M059J (cell line): ENCODE measurements around the gene ZNF778. TPM values are rescaled to one million over a fixed set of nuclear protein-coding genes. Genes with fewer than 3 reads are reported as not detected.
"Not testable (repeated sequence)": the region's sequence is repeated elsewhere in the genome, so short reads cannot be mapped to it uniquely, and the experiment has no call there.

ENCODE experiments used
- DNase-seq: peaks from one replicate; pipeline ENCODE4 v3.0.0-alpha.2; 2012; ENCODE audit warnings: low read depth
- total RNA-seq: library from RNA; depleted of rRNA; stranded (reverse); fragments of >200 nt; shearing (Covaris generic); gene quantifications from 2 replicates; pipeline ENCODE4 v1.2.3, GENCODE V29; 2014

Gene ZNF778
- total RNA-seq, 1 experiment from 2014 or later, result 12.9 TPM

DNA sequence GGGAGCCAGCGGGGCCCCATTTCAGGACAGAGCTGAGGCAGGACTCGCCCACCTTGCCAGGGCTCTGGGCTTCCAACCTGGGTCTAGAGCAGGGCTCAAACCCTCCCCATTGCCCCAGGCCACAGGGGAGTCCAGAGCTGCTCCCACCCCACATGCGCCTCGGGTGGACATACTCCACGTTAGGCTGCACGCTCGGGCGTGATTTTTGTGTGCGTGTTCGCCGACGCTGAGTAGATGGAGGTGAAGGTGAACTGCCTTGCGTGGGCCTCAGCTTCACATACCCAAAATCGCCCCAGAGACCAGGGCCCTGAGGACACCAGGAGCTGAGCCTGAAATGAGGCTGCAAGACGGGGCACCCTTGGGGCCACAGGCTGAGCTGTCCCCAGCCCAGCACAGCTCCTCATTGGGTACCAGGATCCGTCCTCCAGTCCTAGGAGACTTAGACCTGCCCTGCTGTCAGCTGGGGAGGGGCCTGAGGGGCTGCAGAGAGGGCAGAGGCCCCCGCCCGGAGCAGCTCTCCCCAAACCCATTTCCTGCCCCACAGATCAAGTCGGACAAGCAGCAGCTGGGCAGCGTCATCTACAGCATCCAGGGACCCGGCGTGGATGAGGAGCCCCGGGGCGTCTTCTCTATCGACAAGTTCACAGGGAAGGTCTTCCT lies 37.7 kb upstream of the ZNF778 start:
- no peak for DNase-seq

GRCh38 chr16:89183463-89183862 lies 34.0 kb upstream of the ZNF778 start:
- DNase-seq, result no peak

DNA sequence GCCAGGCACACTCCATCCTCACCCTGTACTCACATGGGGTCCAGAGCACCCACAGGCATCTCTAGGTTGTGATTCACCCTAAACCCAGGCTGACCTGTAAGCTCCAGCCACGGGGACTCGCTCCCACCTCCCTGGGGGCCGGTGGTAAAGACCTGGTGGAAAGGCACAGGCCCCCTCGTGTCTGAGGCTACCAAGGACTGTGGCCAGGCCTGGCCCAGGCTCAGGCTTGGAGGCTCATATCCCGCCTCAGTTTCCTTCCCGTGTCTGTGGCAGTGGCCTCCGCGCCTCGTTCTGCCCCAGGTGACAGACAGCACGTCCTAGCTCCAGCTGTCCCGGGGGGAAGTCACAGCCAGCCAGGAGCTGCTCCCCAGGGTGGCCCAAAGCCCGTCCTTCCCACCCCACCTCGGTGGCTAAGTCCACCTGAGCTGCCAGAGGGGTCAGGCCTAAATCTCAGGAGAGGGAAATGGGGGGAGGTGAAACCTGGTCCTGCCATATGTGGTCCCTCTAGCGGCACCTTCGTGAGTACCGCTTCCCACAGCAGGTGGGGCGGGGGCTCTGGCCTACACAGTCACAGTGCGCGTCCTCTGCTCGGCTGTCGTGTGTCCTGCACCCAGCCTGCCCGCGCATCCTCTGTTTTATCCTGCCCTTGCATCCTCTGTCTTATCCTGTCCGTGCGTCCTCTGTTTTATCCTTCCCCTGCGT lies 33.4 kb upstream of the ZNF778 start:
- DNase-seq, result no peak

DNA sequence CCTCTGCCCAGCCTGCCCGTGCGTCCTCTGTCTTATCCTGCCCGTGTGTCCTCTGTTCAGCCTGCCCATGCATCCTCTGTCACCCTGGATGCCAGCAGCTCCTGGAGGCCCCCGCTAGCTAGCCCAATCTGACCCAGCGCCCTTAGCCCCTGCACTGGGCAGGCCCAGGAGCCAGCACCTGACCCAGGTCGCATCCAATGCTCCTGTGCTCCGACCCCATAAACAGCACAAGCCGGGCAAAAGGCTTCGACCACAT lies 32.9 kb upstream of the ZNF778 start:
- DNase-seq, result no peak

GRCh38 chr16:89184933-89185794 lies 32.3 kb upstream of the ZNF778 start:
- DNase-seq, result no peak

DNA sequence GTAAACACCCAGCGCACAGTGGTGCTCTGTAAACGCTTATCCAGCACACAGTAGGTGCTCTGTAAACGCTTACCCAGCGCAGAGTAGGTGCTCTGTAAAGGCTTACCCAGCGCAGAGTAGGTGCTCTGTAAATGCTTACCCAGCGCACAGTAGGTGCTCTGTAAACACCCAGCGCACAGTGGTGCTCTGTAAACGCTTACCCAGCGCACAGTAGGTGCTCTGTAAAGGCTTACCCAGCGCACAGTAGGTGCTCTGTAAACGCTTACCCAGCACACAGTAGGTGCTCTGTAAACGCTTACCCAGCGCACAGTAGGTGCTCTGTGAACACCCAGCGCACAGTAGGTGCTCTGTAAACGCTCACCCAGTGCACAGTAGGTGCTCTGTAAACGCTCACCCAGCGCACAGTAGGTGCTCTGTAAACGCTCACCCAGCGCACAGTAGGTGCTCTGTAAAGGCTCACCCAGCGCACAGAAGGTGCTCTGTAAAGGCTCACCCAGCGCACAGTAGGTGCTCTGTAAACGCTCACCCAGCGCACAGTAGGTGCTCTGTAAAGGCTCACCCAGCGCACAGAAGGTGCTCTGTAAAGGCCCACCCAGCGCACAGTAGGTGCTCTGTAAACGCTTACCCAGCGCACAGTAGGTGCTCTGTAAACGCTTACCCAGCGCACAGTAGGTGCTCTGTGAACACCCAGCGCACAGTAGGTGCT lies 31.5 kb upstream of the ZNF778 start:
- DNase-seq, result not testable (repeated sequence)

DNA sequence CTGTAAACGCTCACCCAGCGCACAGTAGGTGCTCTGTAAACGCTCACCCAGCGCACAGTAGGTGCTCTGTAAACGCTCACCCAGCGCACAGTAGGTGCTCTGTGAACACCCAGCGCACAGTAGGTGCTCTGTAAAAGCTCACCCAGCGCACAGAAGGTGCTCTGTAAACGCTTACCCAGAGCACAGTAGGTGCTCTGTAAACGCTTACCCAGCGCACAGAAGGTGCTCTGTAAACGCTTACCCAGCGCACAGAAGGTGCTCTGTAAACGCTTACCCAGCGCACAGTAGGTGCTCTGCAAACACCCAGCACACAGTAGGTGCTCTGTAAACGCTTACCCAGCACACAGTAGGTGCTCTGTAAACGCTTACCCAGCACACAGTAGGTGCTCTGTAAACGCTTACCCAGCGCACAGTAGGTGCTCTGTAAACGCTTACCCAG lies 30.9 kb upstream of the ZNF778 start:
- DNase-seq, result not testable (repeated sequence)

DNA sequence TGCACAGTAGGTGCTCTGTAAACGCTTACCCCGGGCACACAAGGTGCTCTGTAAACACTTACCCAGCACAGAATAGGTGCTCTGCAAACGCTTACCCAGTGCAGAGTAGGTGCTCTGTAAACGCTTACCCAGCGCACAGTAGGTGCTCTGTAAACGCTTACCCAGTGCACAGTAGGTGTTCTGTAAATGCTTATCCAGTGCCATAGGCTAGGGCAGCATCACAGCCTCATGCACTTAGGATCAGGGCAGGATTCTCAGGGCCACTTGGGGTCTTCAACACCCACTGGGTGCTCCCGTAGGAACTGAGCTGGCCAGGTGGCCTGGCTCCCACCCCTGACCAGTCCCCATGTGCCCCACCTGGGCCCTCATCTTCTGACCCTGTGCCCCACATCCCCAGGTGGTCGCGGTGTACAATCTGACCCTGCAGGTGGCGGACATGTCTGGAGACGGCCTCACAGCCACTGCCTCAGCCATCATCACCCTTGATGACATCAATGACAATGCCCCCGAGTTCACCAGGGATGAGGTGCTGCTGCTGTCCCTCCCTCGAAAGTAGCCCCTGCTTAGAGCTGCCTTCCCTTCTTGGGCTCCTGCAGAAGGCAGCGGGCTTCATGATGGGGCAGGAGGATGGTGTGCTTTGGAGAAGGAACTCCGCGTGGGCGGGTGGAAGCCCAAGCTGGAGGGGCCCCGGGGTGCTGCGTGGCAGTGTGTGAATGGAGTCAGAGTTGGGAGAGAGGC lies 30.3 kb upstream of the ZNF778 start:
- peak; percentile 56 for DNase-seq

- DNase-seq, result peak; percentile 30
Observed at GRCh38 chr16:89187770-89188392, 29.6 kb upstream of the ZNF778 start.

DNA sequence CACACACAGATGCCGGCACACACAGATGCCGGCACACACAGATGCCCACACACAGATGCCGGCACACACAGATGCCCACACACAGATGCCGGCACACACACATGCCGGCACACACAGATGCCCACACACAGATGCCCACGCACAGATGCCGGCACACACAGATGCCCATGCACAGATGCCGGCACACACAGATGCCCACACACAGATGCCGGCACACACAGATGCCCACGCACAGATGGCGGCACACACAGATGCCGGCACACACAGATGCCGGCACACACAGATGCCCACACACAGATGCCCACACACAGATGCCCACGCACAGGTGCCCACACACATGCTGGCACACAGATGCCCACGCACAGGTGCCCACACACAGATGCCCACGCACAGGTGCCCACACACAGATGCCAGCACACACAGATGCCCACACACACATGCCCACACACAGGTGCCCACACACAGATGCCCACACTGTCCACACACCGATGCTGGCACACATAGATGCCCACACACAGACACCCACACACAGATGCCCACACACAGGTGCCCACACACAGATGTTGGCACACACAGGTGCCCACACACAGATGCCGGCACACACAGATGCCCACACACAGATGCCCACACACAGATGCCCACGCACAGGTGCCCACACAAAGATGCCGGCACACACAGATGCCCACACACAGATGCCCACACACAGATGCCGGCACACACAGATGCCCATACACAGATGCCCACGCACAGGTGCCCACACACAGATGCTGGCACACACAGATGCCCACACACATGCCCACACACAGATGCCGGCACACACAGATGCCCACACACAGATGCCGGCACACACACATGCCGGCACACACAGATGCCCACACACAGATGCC lies 28.8 kb upstream of the ZNF778 start:
- not testable (repeated sequence) for DNase-seq

GRCh38 chr16:89189358-89190025 lies 28.0 kb upstream of the ZNF778 start:
- no peak for DNase-seq

GRCh38 chr16:89190150-89190958 lies 27.1 kb upstream of the ZNF778 start:
- no peak for DNase-seq

GRCh38 chr16:89191033-89191900 lies 26.2 kb upstream of the ZNF778 start:
- DNase-seq, result no peak

DNA sequence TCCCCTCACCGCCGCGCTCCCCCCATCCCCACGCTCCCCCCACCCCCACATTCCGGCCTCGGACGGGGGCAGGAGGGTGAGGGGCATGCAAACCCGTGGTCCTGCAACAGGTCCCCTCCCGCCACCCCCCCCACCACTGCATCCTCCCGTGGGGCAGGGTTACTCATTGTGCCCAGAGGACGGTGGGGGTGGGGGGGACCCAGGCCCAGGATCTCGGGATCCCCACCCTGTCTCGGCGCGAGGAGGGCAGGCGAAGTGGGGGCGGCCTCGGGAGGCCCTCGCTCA lies 25.7 kb upstream of the ZNF778 start:
- DNase-seq, result no peak

DNA sequence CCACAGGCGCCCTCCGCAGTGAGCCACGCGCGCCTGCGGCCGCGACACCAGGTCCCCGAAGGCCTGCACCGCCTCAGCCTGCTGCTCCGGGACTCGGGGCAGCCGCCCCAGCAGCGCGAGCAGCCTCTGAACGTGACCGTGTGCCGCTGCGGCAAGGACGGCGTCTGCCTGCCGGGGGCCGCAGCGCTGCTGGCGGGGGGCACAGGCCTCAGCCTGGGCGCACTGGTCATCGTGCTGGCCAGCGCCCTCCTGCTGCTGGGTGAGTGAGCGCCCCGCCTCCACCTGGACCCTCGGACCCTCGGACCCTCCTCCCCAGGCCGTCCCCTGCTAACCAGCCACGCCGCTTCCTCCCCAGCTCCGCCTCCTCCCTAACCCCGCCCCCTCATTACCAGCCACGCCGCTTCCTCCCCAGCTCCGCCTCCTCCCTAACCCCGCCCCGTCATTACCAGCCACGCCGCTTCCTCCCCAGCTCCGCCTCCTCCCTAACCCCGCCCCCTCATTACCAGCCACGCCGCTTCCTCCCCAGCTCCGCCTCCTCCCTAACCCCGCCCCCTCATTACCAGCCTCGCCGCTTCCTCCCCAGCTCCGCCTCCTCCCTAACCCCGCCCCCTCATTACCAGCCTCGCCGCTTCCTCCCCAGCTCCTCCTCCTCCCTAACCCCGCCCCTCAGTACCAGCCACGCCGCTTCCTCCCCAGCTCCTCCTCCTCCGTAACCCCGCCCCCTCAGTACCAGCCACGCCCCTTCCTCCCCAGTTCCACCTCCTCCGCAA lies 25.1 kb upstream of the ZNF778 start:
- peak; percentile 62 for DNase-seq

- no peak for DNase-seq
Observed at GRCh38 chr16:89192956-89193575, 24.4 kb upstream of the ZNF778 start.
